ENCODE results near the gene C16orf92.

GRCh38 chr16:30054959-30055553 lies 32.1 kb downstream of the C16orf92 start:
- TF ChIP-seq EZH2 (IDR thresholded peaks at IDR 0.05; ENCODE audit: borderline replicate concordance, low read depth, low read length, poor library complexity, severe bottlenecking) (no peak), CTCF (conservative IDR thresholded peaks at IDR 0.05; ENCODE audit: low read depth, low read length) (peak; percentile 52)

All from A673 (cell line).